Smooth muscle cell (in vitro differentiated cells): Measurements from ENCODE around the gene ORC6. TPM values are rescaled to one million over a fixed set of nuclear protein-coding genes. Genes with fewer than 3 reads are reported as not detected.

Source experiments
- DNase-seq: peaks from one replicate; lab custom pipeline; 2025; ENCODE audit not compliant: unreplicated experiment; lab: John Stamatoyannopoulos, UW
- H2AFZ ChIP-seq: fragments of 200-600 bp; sonication (generic); 2 replicates; pipeline ENCODE4 v1.6.0; 2016; ENCODE audit warnings: antibody characterized with exemption, low read depth, mild to moderate bottlenecking
- H3F3A ChIP-seq: fragments of 200-600 bp; sonication (generic); 2 replicates; pipeline ENCODE4 v1.6.0; 2017; ENCODE audit warnings: antibody characterized with exemption, low read depth
- H3K27ac ChIP-seq: fragments of 200-600 bp; sonication (generic); 2 replicates; pipeline ENCODE4 v1.5.1; 2016; ENCODE audit warnings: low read depth, mild to moderate bottlenecking
- H3K27me3 ChIP-seq: fragments of 200-600 bp; sonication (generic); 2 replicates; pipeline ENCODE4 v1.6.1; 2016; ENCODE audit warnings: low read depth, mild to moderate bottlenecking
- H3K36me3 ChIP-seq: fragments of 200-600 bp; sonication (generic); 2 replicates; pipeline ENCODE4 v1.5.1; 2016; ENCODE audit warnings: low read depth
- H3K4me1 ChIP-seq: fragments of 200-600 bp; sonication (generic); 2 replicates; pipeline ENCODE4 v1.5.1; 2016; ENCODE audit warnings: low read depth
- H3K4me2 ChIP-seq: fragments of 200-600 bp; sonication (generic); 2 replicates; pipeline ENCODE4 v1.6.0; 2016; ENCODE audit warnings: mild to moderate bottlenecking
- H3K4me3 ChIP-seq: fragments of 200-600 bp; sonication (generic); 2 replicates; pipeline ENCODE4 v1.5.1; 2016; ENCODE audit warnings: mild to moderate bottlenecking
- H3K79me2 ChIP-seq: fragments of 200-600 bp; sonication (generic); 2 replicates; pipeline ENCODE4 v1.6.0; 2016; ENCODE audit warnings: low read depth, mild to moderate bottlenecking
- H3K9ac ChIP-seq: fragments of 200-600 bp; sonication (generic); 2 replicates; pipeline ENCODE4 v1.6.0; 2016; ENCODE audit warnings: low read depth
- H3K9me3 ChIP-seq: fragments of 200-600 bp; sonication (generic); replicated peaks from 2 replicates; pipeline ENCODE4 v1.5.1; 2016; ENCODE audit warnings: low read depth
- H4K20me1 ChIP-seq: fragments of 200-600 bp; sonication (generic); 2 replicates; pipeline ENCODE4 v1.6.0; 2016; ENCODE audit warnings: low read depth
- CTCF ChIP-seq: fragments of 200-600 bp; sonication (generic); IDR thresholded peaks from 2 replicates; pipeline ENCODE4 v1.5.1; 2017; ENCODE audit warnings: borderline replicate concordance, mild to moderate bottlenecking, antibody characterized with exemption; ENCODE audit not compliant: insufficient read depth, poor library complexity, severe bottlenecking
- WGBS: methylation state at CpG from one replicate; pipeline ENCODE4 v1.1.7; 2016; ENCODE audit warnings: low lambda C conversion rate; 5-methylcytosine and 5-hydroxymethylcytosine counted together
- polyA plus RNA-seq: library from polyadenylated mRNA; unstranded; fragments of >200 nt; fragmentation: Nextera tagmentation; extraction: Ambion mirVana; gene quantifications from 2 replicates; pipeline ENCODE4 v1.2.1, GENCODE V29; 2016
- total RNA-seq: library from RNA; depleted of rRNA; stranded (reverse); fragments of >200 nt; gene quantifications from 2 replicates; pipeline ENCODE4 v1.2.3, GENCODE V29; 2014

ORC6 gene
- total and polyA plus RNA-seq, 2 experiments from 2014 or later: 15.6 to 29.4 TPM

DNA sequence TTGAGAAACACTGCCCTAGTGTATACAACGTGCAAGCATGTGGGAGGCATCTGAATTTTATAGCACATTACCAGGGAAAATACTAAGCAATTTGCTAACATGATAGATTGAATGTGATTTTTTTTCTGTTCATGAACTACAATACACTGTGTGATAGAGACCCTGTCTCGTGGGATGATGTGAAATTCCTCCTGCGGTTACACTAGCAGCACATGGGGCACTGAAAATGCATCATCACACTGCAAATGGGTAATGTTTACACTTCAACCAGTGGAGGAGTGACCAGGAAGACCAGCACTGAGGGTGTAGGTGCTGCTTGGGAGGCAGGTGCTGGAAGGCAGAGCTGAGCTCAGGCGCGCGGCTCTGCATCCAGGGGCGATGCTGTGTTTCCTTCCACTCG lies 28.8 kb downstream of the ORC6 start:
- Histone ChIP-seq H3K79me2 (no peaks in the 10 kb centered on the region), H3K27ac (no peak overlapping the region), H3K4me3 (no peak overlapping the region), H3K9ac (no peak overlapping the region), H3K36me3 (no peaks in the 10 kb centered on the region), H3K4me1 (no peaks in the 10 kb centered on the region), H3K4me2 (no peak overlapping the region), H3F3A (no peaks in the 10 kb centered on the region), H3K9me3 (no peaks in the 10 kb centered on the region), H4K20me1 (no peaks in the 10 kb centered on the region), H2AFZ (no peak overlapping the region), H3K27me3 (no peaks in the 10 kb centered on the region)
- DNase-seq: no peak
- TF ChIP-seq CTCF: no peak
- 91% methylated on average over 8 of the region's 8 CpGs for WGBS

GRCh38 chr16:46719528-46719927 lies 30.1 kb downstream of the ORC6 start:
- Histone ChIP-seq H3K27ac (no peak overlapping the region), H4K20me1 (no peaks in the 10 kb centered on the region), H2AFZ (no peak overlapping the region), H3K4me1 (no peaks in the 10 kb centered on the region), H3K27me3 (no peaks in the 10 kb centered on the region), H3K36me3 (no peaks in the 10 kb centered on the region), H3K4me3 (no peak overlapping the region), H3K79me2 (no peaks in the 10 kb centered on the region), H3K4me2 (no peak overlapping the region), H3K9me3 (no peaks in the 10 kb centered on the region), H3F3A (no peaks in the 10 kb centered on the region), H3K9ac (no peak overlapping the region)
- DNase-seq: no peak
- no peak for TF ChIP-seq CTCF
- 97% methylated on average over 6 of the region's 6 CpGs for WGBS

- DNase-seq: no peak
- TF ChIP-seq CTCF: no peak
- Histone ChIP-seq H4K20me1 (no peaks in the 10 kb centered on the region), H3K79me2 (no peaks in the 10 kb centered on the region), H3K4me1 (no peaks in the 10 kb centered on the region), H3K36me3 (no peaks in the 10 kb centered on the region), H3K9me3 (no peaks in the 10 kb centered on the region), H3K27ac (no peak overlapping the region), H3K9ac (no peak overlapping the region), H2AFZ (no peak overlapping the region), H3K4me2 (no peak overlapping the region), H3F3A (no peaks in the 10 kb centered on the region), H3K27me3 (no peaks in the 10 kb centered on the region), H3K4me3 (no peak overlapping the region)
- WGBS: 100% methylated on average over 2 of the region's 2 CpGs
These were observed 31.2 kb downstream of the ORC6 start for GRCh38 chr16:46720619-46721018.

- Histone ChIP-seq H3K79me2 (no peaks in the 10 kb centered on the region), H3K27me3 (no peaks in the 10 kb centered on the region), H3K27ac (no peak overlapping the region), H3K4me1 (no peaks in the 10 kb centered on the region), H3F3A (no peaks in the 10 kb centered on the region), H3K4me2 (no peak overlapping the region), H3K36me3 (no peaks in the 10 kb centered on the region), H3K4me3 (no peak overlapping the region), H2AFZ (no peak overlapping the region), H3K9me3 (no peaks in the 10 kb centered on the region), H4K20me1 (no peaks in the 10 kb centered on the region), H3K9ac (no peak overlapping the region)
- no peak for DNase-seq
- no peak for TF ChIP-seq CTCF
- WGBS: 83% methylated on average over 4 of the region's 4 CpGs
These were observed 32.4 kb downstream of the ORC6 start for GRCh38 chr16:46721885-46722284.
